ENCODE data around the gene GUCA2A.
A peak's percentile ranks its signal among the peaks of the same experiment; 100 is the strongest.

GUCA2A gene

GRCh38 chr1:42139444-42139843 is 25.1 kb downstream of the GUCA2A start:
- H3K4me3 ChIP-seq (ENCODE audit: low read depth, low read length): no peak overlapping the region
- no peak for DNase-seq (ENCODE audit: low read depth)
- no peak for TF ChIP-seq MYC (IDR thresholded peaks at IDR 0.05; ENCODE audit: low read depth, low read length)
- TF ChIP-seq POLR2A (IDR thresholded peaks at IDR 0.05; ENCODE audit: extremely low read depth, insufficient read length): no peak
- TF ChIP-seq, protein P1, sequence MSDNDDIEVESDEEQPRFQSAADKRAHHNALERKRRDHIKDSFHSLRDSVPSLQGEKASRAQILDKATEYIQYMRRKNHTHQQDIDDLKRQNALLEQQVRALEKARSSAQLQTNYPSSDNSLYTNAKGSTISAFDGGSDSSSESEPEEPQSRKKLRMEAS (IDR thresholded peaks at IDR 0.05; ENCODE audit: low read depth, low read length): no peak
- TF ChIP-seq, protein P2, sequence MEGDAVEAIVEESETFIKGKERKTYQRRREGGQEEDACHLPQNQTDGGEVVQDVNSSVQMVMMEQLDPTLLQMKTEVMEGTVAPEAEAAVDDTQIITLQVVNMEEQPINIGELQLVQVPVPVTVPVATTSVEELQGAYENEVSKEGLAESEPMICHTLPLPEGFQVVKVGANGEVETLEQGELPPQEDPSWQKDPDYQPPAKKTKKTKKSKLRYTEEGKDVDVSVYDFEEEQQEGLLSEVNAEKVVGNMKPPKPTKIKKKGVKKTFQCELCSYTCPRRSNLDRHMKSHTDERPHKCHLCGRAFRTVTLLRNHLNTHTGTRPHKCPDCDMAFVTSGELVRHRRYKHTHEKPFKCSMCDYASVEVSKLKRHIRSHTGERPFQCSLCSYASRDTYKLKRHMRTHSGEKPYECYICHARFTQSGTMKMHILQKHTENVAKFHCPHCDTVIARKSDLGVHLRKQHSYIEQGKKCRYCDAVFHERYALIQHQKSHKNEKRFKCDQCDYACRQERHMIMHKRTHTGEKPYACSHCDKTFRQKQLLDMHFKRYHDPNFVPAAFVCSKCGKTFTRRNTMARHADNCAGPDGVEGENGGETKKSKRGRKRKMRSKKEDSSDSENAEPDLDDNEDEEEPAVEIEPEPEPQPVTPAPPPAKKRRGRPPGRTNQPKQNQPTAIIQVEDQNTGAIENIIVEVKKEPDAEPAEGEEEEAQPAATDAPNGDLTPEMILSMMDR (IDR thresholded peaks at IDR 0.05; ENCODE audit: low read depth, low read length): no peak

- DNase-seq (ENCODE audit: low read depth): no peak
- TF ChIP-seq, protein P2 (IDR thresholded peaks at IDR 0.05; ENCODE audit: low read depth, low read length): no peak
- no peak for TF ChIP-seq MYC (IDR thresholded peaks at IDR 0.05; ENCODE audit: low read depth, low read length)
- TF ChIP-seq, protein P1 (IDR thresholded peaks at IDR 0.05; ENCODE audit: low read depth, low read length): no peak
- TF ChIP-seq POLR2A (IDR thresholded peaks at IDR 0.05; ENCODE audit: extremely low read depth, insufficient read length): no peak
- H3K4me3 ChIP-seq (ENCODE audit: low read depth, low read length): no peak overlapping the region
Measured at GRCh38 chr1:42138586-42138985, 26.0 kb downstream of the GUCA2A start.

- TF ChIP-seq, protein P1 (IDR thresholded peaks at IDR 0.05; ENCODE audit: low read depth, low read length): no peak
- TF ChIP-seq POLR2A (IDR thresholded peaks at IDR 0.05; ENCODE audit: extremely low read depth, insufficient read length) (no peak), MYC (IDR thresholded peaks at IDR 0.05; ENCODE audit: low read depth, low read length) (no peak)
- TF ChIP-seq, protein P2 (IDR thresholded peaks at IDR 0.05; ENCODE audit: low read depth, low read length): no peak
- no peak overlapping the region for H3K4me3 ChIP-seq (ENCODE audit: low read depth, low read length)
- no peak for DNase-seq (ENCODE audit: low read depth)
Measured at GRCh38 chr1:42137766-42138165, 26.8 kb downstream of the GUCA2A start.

DNA sequence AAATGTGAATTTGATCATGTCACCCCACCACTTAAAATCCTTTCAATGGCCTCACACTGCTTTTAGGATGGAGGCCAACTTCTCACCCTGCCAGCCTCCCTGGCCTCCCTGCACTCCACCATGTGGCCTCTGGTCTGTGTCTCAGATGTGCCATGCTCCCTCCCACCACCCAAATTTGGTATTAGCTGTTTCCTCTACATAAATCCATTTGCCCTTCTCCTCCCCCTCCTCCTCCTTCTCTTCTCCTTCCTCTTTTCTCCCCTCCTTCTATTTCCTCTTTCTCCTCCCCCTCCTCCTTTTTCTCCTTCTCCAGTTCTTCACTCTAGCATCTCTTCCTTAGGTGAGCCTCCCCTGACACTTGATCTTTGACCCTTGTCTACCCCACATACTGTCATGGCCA is 28.1 kb downstream of the GUCA2A start:
- DNase-seq (ENCODE audit: low read depth): peak; percentile 38
- no peak overlapping the region for H3K4me3 ChIP-seq (ENCODE audit: low read depth, low read length)
- TF ChIP-seq MYC (IDR thresholded peaks at IDR 0.05; ENCODE audit: low read depth, low read length) (no peak), POLR2A (IDR thresholded peaks at IDR 0.05; ENCODE audit: extremely low read depth, insufficient read length) (no peak)
- TF ChIP-seq, protein P1 (IDR thresholded peaks at IDR 0.05; ENCODE audit: low read depth, low read length): no peak; the same call in 1 of the 2 replicates
- TF ChIP-seq, protein P2 (IDR thresholded peaks at IDR 0.05; ENCODE audit: low read depth, low read length): no peak

DNA sequence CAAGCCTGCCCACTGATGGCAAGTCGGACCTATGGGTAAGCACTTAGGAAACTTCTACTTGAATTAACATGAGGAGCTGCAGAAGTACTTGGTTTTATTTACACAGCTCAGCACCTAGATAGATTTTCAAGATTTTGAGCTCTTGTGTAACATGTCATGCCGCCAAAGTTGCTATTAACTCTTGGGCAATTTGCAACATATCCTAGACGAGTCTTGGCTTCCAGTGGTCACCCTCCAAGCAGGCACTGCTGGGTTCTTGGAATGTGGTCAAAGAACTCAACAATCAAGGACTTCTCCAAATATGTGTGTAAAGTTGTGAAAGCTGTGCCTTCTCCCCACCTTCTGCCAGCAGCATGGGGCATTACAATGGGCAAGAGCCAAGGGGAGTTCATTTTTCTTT is 29.1 kb downstream of the GUCA2A start:
- DNase-seq (ENCODE audit: low read depth): peak; percentile 19

More for the DNA sequence above, 29.1 kb downstream of the GUCA2A start:
- H3K4me3 ChIP-seq (ENCODE audit: low read depth, low read length): no peak overlapping the region
- TF ChIP-seq MYC (IDR thresholded peaks at IDR 0.05; ENCODE audit: low read depth, low read length): no peak
- TF ChIP-seq, protein P2 (IDR thresholded peaks at IDR 0.05; ENCODE audit: low read depth, low read length): no peak

All from NB4 (cell line).